ENCODE data around the gene IQGAP3. TPM values are rescaled to one million over a fixed set of nuclear protein-coding genes. Genes with fewer than 3 reads are reported as not detected.

The IQGAP3 gene, protein sequence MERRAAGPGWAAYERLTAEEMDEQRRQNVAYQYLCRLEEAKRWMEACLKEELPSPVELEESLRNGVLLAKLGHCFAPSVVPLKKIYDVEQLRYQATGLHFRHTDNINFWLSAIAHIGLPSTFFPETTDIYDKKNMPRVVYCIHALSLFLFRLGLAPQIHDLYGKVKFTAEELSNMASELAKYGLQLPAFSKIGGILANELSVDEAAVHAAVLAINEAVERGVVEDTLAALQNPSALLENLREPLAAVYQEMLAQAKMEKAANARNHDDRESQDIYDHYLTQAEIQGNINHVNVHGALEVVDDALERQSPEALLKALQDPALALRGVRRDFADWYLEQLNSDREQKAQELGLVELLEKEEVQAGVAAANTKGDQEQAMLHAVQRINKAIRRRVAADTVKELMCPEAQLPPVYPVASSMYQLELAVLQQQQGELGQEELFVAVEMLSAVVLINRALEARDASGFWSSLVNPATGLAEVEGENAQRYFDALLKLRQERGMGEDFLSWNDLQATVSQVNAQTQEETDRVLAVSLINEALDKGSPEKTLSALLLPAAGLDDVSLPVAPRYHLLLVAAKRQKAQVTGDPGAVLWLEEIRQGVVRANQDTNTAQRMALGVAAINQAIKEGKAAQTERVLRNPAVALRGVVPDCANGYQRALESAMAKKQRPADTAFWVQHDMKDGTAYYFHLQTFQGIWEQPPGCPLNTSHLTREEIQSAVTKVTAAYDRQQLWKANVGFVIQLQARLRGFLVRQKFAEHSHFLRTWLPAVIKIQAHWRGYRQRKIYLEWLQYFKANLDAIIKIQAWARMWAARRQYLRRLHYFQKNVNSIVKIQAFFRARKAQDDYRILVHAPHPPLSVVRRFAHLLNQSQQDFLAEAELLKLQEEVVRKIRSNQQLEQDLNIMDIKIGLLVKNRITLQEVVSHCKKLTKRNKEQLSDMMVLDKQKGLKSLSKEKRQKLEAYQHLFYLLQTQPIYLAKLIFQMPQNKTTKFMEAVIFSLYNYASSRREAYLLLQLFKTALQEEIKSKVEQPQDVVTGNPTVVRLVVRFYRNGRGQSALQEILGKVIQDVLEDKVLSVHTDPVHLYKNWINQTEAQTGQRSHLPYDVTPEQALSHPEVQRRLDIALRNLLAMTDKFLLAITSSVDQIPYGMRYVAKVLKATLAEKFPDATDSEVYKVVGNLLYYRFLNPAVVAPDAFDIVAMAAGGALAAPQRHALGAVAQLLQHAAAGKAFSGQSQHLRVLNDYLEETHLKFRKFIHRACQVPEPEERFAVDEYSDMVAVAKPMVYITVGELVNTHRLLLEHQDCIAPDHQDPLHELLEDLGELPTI (N-terminal part only)
- total RNA-seq = 0.87 and 1.5 TPM in 2 replicates

GRCh38 chr1:156571919-156572662 lies at the start of gene IQGAP3:
TSS of gene IQGAP3 (minus strand) at chr1:156572565. CDS start at chr1:156572529, 36 bp downstream.

GRCh38 chr1:156618853-156619581 lies 46.7 kb upstream of the IQGAP3 start, which contains the start of gene HAPLN2:
TSS of gene HAPLN2 (plus strand) at chr1:156619415. CDS start at chr1:156623491, 4,076 bp downstream.

GRCh38 chr1:156601122-156601830 lies 28.9 kb upstream of the IQGAP3 start, which contains the start of gene GPATCH4:
TSS of gene GPATCH4 (minus strand) at chr1:156601479.

DNA sequence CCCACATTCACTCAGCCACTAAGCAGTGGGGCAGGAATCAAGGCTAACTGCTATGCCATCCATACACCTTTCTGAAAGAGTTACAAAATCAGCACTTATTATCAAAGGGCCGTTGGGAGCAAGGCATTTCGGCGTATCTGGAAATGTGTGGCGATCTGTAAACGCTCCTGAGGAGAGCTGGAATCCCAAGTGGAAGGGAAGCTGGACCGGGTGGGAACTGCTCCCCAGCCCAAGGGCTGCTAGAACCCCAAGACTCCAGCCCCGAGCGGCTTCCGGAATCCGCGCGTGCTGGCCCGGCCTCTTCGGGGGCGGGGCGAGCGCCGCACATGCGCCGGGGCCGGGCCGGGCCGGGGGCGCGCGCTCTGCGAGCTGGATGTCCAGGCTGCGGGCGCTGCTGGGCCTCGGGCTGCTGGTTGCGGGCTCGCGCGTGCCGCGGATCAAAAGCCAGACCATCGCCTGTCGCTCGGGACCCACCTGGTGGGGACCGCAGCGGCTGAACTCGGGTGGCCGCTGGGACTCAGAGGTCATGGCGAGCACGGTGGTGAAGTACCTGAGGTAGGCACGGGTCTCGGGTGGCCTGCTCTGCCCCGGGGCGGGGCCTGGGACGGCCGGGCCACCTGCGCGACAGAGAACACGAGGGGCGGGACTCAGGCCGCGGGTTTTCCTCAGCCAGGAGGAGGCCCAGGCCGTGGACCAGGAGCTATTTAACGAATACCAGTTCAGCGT lies 19.2 kb upstream of the IQGAP3 start, which contains the start of gene NAXE:
Gene NAXE (plus strand): TSS at position 345 of the 726 bp plus-strand sequence. CDS start 29 bp downstream, at position 374.

DNA sequence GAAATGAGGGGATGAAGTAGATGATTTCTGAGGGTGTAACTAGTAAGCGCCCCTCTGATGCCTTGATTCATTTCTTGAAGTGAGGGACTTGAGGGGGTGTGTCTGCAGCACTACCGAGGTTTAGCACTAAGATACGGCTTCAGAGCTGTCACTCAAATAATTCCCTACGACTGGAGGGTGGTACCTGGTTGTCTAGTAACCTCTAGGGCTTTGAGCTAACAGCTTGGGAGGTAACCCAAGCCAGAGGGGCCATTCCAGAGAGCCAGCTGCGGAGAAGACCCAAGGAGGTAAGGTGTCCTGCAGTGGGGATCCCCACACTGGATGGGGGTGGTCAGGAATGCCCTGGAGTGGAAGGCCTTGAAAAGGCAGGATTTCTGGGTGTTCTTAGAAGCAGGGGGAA lies 7.1 kb upstream of the IQGAP3 start, which contains the start of gene TTC24:
Gene TTC24 (plus strand): TSS at position 252 of the 400 bp plus-strand sequence. CDS start 1,642 bp downstream, outside the sequence.

GRCh38 chr1:156500543-156500792 lies 71.9 kb downstream of the IQGAP3 start, which contains the start of gene MEF2D:
TSS of gene MEF2D (minus strand) at chr1:156500775. CDS start at chr1:156483292, 17,483 bp downstream.

Other genes with a start within 250 kb of the IQGAP3 start
- gene CCT3, start 234.3 kb downstream of the IQGAP3 start, total RNA-seq = 189 and 190 TPM in 2 replicates
- gene TSACC, start 234.0 kb downstream of the IQGAP3 start, total RNA-seq = 0.62 TPM in 1 of 2 replicates, not detected in the other
- gene RHBG, start 203.4 kb downstream of the IQGAP3 start, total RNA-seq = 0.10 TPM in 1 of 2 replicates, not detected in the other
- 17.8 and 21.3 TPM in 2 replicates for gene MEF2D, start 71.8 kb downstream of the IQGAP3 start, total RNA-seq
- not detected in 2 replicates for gene TTC24, start 7.2 kb upstream of the IQGAP3 start, total RNA-seq
- gene NAXE, start 19.2 kb upstream of the IQGAP3 start, total RNA-seq = 38.4 and 52.2 TPM in 2 replicates
- 7.7 and 11.5 TPM in 2 replicates for gene GPATCH4, start 28.9 kb upstream of the IQGAP3 start, total RNA-seq
- gene HAPLN2, start 46.9 kb upstream of the IQGAP3 start, total RNA-seq = 2.2 TPM in 1 of 2 replicates, not detected in the other
- gene BCAN, start 69.6 kb upstream of the IQGAP3 start, total RNA-seq = 0.06 TPM in 1 of 2 replicates, not detected in the other
- gene NES, start 104.8 kb upstream of the IQGAP3 start, total RNA-seq = 27.0 and 30.6 TPM in 2 replicates
- 17.6 and 27.8 TPM in 2 replicates for gene CRABP2, start 133.0 kb upstream of the IQGAP3 start, total RNA-seq
- gene METTL25B, start 155.9 kb upstream of the IQGAP3 start, total RNA-seq = 13.1 and 14.9 TPM in 2 replicates
- 11.8 and 15.8 TPM in 2 replicates for gene ISG20L2, start 156.2 kb upstream of the IQGAP3 start, total RNA-seq
- 63.6 and 72.1 TPM in 2 replicates for gene MRPL24, start 168.5 kb upstream of the IQGAP3 start, total RNA-seq
- 170 TPM in 2 replicates for gene HDGF, start 179.1 kb upstream of the IQGAP3 start, total RNA-seq
- 33.4 and 33.7 TPM in 2 replicates for gene PRCC, start 195.0 kb upstream of the IQGAP3 start, total RNA-seq
- 0.37 and 0.88 TPM in 2 replicates for gene SH2D2A, start 244.3 kb upstream of the IQGAP3 start, total RNA-seq

Data from cardiac ventricle fibroblast (primary cell).